Ramos (cell line): ENCODE results near the gene RPL11.
"Not testable (repeated sequence)": the region's sequence is repeated elsewhere in the genome, so short reads cannot be mapped to it uniquely, and the experiment has no call there.

Experiments
- in situ Hi-C: fragments of 300-500 bp; cut with MboI; formaldehyde crosslinking; loops from one replicate; pipeline ENCODE4 v1.14.3; 2022; ENCODE audit warnings: low sequenced_read_pairs; ENCODE audit not compliant: unreplicated experiment

RPL11 gene

DNA sequence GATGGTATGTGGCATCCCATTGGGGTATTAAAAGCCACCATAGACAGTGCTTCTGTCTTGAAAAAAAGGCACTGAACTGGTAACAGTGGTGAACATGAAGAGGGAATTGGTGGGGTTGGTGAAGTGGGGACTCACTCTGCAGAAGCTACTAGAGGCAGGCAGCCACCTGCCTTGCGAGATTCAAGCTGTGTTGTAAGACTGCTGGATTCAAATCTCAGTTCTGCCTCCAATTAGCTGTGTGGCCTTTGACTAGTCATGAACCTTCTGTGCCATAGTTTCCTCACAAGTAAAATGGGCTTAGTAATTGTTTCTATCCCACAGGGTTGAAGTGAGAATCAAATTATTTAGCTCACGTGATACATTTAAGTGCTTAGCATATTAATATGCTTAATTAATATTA, 35.1 kb downstream of the RPL11 start:
- in situ Hi-C loops = no loop called here

DNA sequence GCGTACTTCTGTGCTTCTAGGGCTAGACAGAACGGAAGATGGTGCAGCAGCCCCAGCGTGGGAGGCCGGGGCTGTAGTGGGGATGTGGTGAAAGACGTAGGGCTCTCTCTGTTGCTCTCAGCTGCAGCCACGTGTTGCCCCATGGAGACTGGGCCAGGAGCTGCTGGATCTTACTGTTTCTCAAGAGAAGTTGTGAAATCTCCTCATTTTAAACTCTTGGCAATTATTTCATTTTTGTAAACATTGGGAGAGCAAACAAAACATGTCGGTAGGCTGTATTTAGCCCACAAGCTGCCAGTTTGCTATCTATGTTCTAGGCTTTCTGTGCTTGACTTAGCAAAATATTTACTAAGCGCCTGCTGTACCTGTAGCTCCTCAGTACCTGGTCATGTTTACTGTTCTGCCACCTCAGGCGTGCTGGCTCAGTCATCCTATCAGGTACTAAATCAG, 35.8 kb downstream of the RPL11 start:
- in situ Hi-C loops = no loop called here

DNA sequence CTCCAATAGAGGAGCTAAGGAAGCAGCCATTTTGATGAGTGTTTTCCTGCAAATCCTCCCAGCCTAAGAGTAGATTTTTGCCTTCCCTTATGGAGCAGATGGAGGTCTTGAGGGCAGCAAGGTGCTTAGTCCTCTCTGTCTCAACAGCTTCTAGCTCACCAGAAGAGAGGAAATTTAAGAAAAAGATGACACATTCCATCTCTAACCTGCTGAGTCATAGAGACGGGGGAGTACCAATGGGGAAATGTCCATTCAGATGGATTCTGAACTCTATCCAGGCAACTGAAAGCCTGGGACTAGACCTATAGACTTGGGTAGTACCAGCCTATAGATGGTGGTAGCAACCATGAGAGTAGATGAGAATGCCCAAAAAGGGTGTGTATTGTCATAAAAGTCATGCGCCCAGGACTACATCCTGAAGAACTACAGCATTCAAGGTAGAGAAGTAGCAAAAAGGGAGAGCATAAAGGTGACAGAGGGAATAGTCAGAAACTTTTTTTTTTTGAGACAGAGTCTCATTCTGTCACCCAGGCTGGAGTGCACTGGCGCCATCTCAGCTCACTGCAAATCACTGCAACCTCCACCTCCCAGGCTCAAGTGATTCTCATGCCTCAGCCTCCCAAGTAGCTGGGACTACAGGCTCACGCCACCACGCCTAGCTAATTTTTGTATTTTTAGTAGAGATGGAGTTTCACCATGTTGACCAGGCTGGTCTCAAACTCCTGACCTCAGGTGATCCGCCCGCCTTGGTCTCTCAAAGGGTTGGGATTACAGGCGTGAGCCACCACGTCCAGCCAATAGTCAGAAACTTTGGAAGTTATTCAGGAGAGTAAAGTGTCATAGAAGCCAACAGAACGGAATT, 41.0 kb downstream of the RPL11 start:
- in situ Hi-C loops = no loop called here

DNA sequence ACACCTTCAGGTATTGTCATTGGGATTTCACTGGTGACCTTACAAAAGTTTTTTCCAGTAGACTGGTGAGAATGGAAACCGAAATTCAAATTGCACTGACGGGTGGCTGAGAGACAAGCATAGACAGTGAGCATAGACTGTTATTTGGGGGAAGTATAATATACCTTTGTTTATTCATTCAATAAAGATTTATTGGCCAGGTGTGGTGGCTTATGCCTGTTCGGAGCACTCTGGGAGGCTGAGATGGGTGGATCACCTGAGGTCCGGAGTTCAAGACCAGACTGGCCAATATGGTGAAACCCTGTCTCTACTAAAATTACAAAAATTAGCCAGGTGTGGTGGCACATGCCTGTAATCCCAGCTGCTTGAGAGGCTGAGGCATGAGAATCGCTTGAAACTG, 41.7 kb downstream of the RPL11 start:
- in situ Hi-C loops = not testable (repeated sequence)

DNA sequence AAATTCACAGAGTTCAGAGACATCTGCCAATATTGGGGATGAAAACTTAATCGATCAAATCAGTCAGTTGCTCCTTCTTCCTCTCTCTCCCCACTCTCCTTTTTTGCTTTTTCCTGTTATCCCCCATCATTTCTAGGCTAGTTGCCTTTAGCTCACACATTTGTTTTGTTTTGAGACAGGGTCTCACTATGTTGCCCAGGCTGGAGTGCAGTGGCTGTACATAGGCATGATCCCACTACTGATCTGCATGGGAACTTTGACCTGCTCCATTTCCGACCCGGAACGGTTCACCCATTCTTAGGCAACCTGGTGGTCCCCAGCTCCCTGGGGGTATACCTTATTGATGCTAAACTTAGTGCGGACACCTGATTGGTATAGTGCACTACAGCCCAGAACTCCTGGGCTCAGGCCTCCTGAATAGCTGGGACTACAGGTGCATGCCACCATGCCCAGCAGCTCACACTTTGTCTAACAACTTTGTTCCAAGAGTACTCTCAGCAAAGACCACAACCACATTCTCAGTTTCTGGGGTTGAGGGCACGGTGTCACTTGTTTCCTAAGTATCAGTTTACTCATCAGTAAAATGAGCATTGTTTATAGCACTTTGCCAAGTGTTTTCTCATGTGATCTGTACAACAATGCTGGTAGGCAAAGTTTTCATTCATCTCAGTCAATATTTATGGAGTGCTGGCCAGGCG, 45.0 kb downstream of the RPL11 start:
- in situ Hi-C loops = no loop called here

DNA sequence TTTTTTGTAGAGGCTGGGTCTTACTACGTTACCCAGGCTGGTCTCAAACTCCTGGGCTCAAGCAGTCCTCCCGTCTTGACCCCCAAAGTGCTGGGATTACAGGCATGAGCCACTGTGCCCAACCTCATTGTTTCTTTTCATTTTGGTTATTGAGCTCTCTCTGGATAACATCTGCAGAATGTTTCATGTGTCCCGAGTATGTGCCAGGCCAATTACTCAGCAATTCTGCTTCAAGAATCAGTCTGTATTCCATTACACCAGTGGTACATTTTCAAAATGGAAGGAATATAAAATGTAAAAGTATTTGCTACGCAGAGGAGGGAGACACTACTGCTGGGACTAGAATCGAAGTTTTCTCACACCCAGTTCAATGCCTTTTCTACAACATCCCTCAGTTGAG, 50.0 kb downstream of the RPL11 start:
- in situ Hi-C loops = no loop called here

DNA sequence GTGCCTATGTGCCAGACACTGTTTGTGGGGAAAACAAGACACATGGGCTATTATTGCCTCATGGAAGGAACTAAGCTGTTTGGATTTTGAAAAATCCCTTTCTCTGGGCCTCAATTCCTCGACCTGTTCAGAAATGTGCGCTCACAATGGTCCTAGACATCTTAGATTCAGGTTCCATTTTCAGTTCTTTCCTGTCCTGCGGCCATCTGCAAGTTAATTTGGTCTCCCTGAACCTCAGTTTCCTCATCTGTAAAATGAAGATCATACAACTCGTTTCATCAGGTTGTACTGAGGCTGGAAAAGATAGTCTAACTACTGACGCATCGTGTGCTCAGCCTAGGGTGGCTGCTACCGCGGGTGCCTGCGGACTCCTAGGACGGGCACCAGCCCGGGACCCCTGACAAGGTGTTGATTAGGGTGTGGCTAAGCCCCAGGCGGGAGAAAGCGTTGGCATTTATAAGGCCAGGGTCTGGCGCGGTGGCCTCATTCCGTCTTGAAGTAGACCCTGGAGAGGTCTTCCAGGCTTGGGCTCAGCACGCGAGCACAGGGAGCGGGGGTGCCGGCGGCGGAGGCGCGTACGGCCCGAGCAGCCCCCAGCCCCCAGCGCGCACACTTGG, 51.2 kb downstream of the RPL11 start:
- in situ Hi-C loops = no loop called here

DNA sequence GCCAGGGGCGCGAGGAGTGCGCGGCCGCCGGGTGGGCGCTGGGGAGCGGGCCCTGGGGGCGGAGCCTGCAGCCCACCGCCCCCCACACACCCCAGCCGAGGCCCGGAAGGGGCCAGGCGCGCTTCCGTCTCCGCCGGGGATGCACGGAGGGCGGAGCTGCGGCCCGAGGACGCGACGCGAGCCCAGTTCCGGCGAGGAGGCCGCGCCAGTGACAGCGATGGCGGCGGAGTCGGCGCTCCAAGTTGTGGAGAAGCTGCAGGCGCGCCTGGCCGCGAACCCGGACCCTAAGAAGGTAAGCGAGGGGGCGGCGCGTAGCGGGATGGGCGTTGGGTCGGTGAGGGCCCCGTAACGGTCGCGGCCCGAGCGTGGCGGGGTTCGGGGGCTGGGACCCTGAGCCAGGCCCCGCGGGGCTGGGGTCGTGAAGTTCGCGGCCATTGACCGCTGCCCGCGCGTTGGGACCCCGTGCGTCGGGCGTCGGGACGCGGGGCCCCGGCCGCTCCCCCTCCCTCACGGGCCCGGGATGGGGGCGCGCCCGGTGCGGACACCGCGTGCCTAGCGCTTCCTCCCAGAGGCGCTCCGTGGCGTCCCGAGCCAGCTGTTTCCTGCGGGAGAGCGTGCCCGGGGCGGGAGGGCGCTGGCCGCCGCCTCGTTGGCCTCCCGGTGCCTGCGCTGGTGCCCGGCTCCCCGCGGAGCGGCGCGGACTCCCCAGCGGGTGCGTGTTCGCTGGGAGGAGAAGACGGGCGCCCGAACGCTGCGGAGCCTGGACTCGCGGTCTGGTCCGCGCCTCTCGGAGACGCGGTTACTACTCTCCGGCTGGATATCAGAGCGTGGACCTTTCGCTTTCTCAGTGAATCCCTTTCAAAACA, 51.9 kb downstream of the RPL11 start, which contains the start of gene ELOA:
Gene ELOA, plus strand, starts transcription at position 185 of the 866 bp plus-strand sequence. Its CDS starts 33 bp downstream, at position 218.
- in situ Hi-C loops = no loop called here

DNA sequence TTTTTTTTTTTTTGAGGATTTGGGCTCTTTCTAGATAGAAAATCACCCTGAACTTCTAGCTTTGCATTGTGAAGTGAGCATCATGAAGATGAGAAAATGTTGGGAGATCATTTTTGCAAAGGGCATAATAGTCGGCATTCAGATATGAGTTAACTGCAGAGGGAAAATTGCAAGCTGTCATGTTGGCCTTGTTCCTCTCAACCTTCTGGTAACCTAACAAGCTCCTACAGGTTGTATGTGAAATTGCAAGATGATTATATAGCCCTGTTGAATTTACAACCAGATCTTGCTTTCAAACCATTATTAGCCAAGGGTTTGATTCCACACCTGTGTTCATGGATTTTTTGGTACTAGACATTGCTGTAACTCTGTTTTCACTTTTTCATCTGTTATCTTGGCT, 53.9 kb downstream of the RPL11 start:
- in situ Hi-C loops = no loop called here
